ENCODE data around the gene RGS19. TPM values are rescaled to one million over a fixed set of nuclear protein-coding genes. Genes with fewer than 3 reads are reported as not detected.
A peak's percentile ranks its signal among the peaks of the same experiment; 100 is the strongest.

Gene RGS19
- total RNA-seq, 3 donors from 2014 or later = 14.7 to 22.2 (median 16.4) TPM

GRCh38 chr20:64052326-64052722 is 27.0 kb downstream of the RGS19 start:
- peak overlapping the region; percentile 25 to 80 for H3K27ac ChIP-seq
- TF ChIP-seq CTCF (IDR thresholded peaks at IDR 0.05) (no peak), POLR2A (IDR thresholded peaks at IDR 0.05) (no peak), POLR2AphosphoS5 (IDR thresholded peaks at IDR 0.05) (no peak)
- peaks cover 7 to 69% of the 10 kb centered on the region in 2 donors for H3K27me3 ChIP-seq
- intact Hi-C loops (cut with DNase I; ENCODE audit: low total_unique reads) = no loop called here
- H3K9me3 ChIP-seq = no peaks in the 10 kb centered on the region
- no peak overlapping the region for H3K4me3 ChIP-seq
- no peak for DNase-seq (ENCODE audit: low spot score in 2 of 2)
- peaks cover 0 to 4% of the 10 kb centered on the region in 2 donors for H3K4me1 ChIP-seq
- no peaks in the 10 kb centered on the region for H3K36me3 ChIP-seq

DNA sequence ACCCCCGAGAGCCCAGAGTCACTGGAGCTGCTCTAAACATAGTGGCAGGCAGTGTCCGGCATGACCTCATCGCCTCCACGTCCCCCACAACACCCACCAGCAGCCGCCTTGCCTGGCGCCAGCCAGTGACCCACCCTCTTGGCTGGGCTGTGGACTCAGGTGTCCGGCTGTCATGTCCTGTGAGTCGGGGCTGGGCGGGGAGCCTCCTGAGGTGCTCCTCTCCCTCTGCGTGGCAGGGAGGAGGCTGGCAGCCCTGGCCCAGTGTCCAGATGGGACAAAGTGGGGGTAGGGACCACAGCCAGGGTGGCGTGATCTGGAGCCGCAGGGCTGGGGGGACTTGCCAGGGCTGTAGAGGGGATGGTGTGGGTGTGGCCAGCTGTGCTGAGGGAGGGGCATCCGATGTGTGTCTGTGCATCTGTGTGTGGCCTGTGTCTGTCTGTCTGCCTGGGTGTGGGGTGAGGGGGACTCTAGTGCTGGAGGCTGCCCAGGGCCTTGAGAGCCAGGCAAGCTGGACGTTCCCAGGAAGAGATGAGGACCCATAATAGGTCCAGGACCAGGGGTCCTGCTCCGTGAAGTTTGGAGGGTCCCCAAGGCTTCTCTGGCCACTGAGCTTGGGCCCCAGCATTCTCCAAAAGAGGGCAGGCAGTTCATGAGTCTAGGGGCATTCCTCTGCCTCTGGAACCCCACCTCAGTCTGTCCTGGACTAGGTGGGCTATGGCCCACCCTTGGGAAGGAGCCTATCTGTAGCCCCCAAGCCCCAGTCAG is 27.6 kb downstream of the RGS19 start:
- Histone ChIP-seq H3K27me3 (peaks cover 7 to 74% of the 10 kb centered on the region in 2 donors), H3K9me3 (no peaks in the 10 kb centered on the region), H3K27ac (peak overlapping the region; percentile 52 to 80), H3K4me1 (peaks cover 0 to 4% of the 10 kb centered on the region in 2 donors), H3K4me3 (no peak overlapping the region), H3K36me3 (no peaks in the 10 kb centered on the region)
- TF ChIP-seq CTCF (IDR thresholded peaks at IDR 0.05) = no peak
- TF ChIP-seq POLR2AphosphoS5 (IDR thresholded peaks at IDR 0.05) = peak in 1 of 3 donors; percentile 9
- peak in 1 of 2 donors; percentile 40 for DNase-seq (ENCODE audit: low spot score in 2 of 2)
- intact Hi-C loops (cut with DNase I; ENCODE audit: low total_unique reads) = no loop called here

DNA sequence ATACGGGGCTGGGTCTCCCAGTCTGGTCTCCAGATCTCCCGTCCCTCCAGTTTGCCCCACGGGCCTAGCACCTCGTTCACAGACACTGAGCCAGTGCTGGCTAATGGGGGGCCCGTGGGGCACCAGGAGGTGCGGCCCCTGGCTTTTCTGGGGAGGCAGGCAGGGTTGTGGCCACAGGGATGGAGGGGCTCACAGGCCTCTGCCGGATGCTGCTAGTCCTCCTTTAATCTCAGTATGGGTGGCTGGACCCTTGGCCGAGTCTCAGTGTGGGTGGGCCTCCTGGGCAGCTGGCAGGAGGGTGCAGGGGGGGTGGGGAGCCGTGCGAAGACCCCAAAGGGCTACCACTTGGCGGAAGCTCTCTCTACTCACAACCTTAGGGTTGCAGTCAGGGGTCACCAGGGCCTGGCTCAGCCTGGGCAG is 28.3 kb downstream of the RGS19 start:
- peak overlapping the region; percentile 52 to 80 for H3K27ac ChIP-seq
- TF ChIP-seq POLR2A (IDR thresholded peaks at IDR 0.05) (no peak), POLR2AphosphoS5 (IDR thresholded peaks at IDR 0.05) (no peak), CTCF (IDR thresholded peaks at IDR 0.05) (no peak)
- no peak for DNase-seq (ENCODE audit: low spot score in 2 of 2)
- peaks cover 0 to 4% of the 10 kb centered on the region in 2 donors for H3K4me1 ChIP-seq
- H3K36me3 ChIP-seq = no peaks in the 10 kb centered on the region
- H3K4me3 ChIP-seq = peak overlapping the region in 1 of 3 donors; percentile 64
- peaks cover 3 to 72% of the 10 kb centered on the region in 2 donors for H3K27me3 ChIP-seq
- no peaks in the 10 kb centered on the region for H3K9me3 ChIP-seq
- intact Hi-C loops (cut with DNase I; ENCODE audit: low total_unique reads) = no loop called here

DNA sequence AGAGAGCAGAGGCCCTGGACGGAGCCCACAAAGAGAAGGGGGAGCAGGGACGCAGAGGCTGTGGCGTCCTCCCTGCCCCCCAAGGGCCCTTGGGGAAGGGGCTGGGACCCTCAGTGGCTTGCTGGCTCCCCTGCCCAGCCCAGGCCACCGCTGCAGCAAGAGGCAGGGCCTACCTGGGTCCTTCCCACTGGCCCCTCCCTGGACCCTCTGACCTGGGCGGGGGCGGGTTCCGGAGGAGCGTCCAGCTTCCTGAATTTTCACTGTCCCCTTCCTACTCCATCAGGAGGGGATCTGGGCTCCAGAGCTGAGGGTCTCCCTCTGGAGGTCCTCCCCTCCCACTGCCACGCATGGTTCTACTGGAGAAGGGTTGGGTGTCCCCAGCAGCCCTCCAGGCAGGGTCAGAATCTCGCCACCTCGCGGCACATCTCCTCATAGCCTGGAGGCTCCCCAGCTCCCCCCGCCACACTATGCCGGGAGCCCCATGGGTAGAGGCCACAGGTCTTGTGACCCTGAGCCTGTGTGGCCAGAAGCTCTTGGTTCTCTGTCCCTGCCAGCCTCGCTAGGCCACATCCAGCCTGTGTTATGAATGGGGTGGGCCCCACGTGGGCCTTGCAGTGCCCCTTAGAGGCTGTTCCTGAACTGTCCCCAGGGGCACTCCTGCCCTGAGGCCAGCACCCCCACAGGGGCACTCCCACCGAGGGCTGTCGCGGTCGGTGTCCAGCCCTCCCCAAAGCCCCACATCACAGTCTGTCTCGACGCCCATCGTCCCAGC is 28.9 kb downstream of the RGS19 start:
- H3K4me1 ChIP-seq = peaks cover 0 to 4% of the 10 kb centered on the region in 2 donors
- H3K36me3 ChIP-seq = no peaks in the 10 kb centered on the region
- intact Hi-C loops (cut with DNase I; ENCODE audit: low total_unique reads) = no loop called here
- H3K4me3 ChIP-seq = peak overlapping the region; percentile 37 to 64 (median 41)
- no peaks in the 10 kb centered on the region for H3K9me3 ChIP-seq
- peak overlapping the region; percentile 52 to 80 for H3K27ac ChIP-seq
- no peak for DNase-seq (ENCODE audit: low spot score in 2 of 2)
- H3K27me3 ChIP-seq = peaks cover 3 to 71% of the 10 kb centered on the region in 2 donors
- no peak for TF ChIP-seq POLR2AphosphoS5 (IDR thresholded peaks at IDR 0.05)
- no peak for TF ChIP-seq CTCF (IDR thresholded peaks at IDR 0.05)

DNA sequence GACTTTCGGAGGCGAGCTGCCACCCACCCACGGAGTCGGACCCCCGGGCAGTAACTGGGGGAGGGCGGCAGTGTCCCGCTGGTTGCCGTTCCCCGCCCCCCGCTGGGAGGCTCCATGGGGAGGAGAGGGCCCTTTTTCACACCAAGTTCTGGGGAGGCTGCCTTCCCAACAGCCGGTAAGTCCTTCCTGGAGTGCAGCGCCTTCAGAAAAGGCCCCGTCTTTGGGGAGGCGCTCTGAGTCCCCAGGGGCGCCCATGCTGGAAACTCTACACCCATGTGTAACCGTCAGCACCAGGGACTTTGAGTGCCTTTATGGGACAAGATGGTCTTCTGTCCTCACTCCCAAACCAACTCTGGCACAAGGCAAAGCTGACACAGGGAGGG is 29.4 kb downstream of the RGS19 start:
- TF ChIP-seq POLR2AphosphoS5 (IDR thresholded peaks at IDR 0.05) (no peak), CTCF (IDR thresholded peaks at IDR 0.05) (no peak), POLR2A (IDR thresholded peaks at IDR 0.05) (no peak)

More for the DNA sequence above, 29.4 kb downstream of the RGS19 start:
- Histone ChIP-seq H3K27ac (peak overlapping the region in 1 of 2 donors; percentile 80), H3K9me3 (no peaks in the 10 kb centered on the region), H3K27me3 (peaks cover 3 to 70% of the 10 kb centered on the region in 2 donors), H3K4me1 (peaks cover 0 to 4% of the 10 kb centered on the region in 2 donors), H3K36me3 (no peaks in the 10 kb centered on the region), H3K4me3 (peak overlapping the region; percentile 37 to 64 (median 41))
- no peak for DNase-seq (ENCODE audit: low spot score in 2 of 2)
- intact Hi-C loops (cut with DNase I; ENCODE audit: low total_unique reads) = no loop called here
